ENCODE results near the gene CLPSL1.

DNA sequence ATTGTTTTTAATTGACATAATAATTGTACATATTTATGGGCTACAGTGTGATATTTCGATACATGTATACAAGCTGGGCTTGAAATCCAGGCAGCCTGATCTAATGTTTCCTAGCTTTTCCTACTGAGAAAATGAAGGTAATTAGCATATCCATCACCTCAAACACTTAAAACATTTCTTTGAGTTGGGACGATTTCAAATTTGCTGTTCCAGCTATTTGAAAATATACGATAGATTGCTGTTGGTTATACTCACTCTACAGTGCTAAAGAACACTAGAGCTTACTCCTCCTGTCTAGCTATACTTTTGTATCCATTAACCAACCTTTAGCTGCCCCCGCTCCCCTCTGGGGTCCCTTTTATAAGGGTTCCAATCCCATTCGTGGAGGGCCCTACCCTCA, 29.0 kb downstream of the CLPSL1 start:
- TF ChIP-seq, protein P1, sequence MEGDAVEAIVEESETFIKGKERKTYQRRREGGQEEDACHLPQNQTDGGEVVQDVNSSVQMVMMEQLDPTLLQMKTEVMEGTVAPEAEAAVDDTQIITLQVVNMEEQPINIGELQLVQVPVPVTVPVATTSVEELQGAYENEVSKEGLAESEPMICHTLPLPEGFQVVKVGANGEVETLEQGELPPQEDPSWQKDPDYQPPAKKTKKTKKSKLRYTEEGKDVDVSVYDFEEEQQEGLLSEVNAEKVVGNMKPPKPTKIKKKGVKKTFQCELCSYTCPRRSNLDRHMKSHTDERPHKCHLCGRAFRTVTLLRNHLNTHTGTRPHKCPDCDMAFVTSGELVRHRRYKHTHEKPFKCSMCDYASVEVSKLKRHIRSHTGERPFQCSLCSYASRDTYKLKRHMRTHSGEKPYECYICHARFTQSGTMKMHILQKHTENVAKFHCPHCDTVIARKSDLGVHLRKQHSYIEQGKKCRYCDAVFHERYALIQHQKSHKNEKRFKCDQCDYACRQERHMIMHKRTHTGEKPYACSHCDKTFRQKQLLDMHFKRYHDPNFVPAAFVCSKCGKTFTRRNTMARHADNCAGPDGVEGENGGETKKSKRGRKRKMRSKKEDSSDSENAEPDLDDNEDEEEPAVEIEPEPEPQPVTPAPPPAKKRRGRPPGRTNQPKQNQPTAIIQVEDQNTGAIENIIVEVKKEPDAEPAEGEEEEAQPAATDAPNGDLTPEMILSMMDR (IDR thresholded peaks at IDR 0.05): no peak
- TF ChIP-seq EZH2 (IDR thresholded peaks at IDR 0.05; ENCODE audit: borderline replicate concordance, insufficient read depth, low read depth, low read length, poor library complexity, severe bottlenecking): no peak
